ENCODE measurements around the gene LAD1.

The LAD1 gene

GRCh38 chr1:201418461-201418860 lies 19.3 kb upstream of the LAD1 start:
- DNase-seq, result no peak

DNA sequence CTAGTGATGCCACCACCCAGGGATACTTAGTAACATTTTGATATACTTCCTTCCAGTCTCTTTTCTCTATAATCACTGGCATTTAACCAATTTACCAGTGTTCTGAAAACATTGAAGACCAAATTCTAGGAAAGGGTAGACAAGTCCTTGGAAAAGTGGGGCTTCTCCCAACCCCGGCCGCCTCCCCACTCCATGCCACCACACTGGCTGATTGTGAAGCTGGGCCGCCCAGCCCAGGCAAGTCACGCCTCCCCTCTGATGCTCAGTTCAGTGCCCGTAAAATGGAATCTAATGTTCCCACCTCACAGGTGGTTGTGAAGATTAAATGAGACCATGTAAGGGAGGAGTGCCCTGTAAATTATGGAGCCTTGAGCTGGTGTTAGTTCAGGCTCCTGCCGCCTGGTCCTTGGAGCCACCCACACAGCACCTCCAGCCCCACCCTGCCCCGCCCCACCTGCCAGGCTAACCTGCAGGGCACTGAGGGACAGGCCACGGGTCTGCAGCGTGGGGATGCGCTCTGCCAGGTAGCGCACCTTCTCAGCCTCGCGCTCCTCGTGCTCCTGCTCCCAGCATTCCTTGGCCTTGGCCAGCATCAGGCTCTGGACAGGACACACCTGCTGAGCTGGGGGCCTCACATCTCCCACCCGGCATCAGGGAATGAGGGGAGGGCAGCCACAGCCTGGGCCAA lies 15.1 kb upstream of the LAD1 start:
- no peak for DNase-seq

GRCh38 chr1:201411292-201411691 lies 12.2 kb upstream of the LAD1 start:
- no peak for DNase-seq

DNA sequence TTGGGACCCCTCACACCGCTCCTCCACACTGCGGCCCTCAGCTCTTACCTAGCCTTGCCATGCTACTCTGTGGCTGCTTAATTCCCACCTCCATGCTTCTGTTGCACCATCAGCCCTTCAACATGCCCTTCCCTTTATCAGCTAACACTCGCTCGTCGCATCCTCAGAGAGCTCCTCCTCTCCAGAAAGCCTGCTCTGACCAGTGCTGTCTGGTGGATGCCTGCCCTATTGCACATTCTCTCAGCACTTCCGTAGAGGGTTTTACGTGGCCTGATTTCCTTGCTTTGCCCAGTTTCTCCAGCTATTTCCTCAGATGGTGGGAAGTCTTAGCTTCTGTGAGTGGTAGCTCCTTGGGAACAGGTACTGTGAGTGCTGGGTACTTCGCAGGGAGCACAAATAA lies 10.3 kb upstream of the LAD1 start:
- DNase-seq, result no peak

- no peak for DNase-seq
These were observed 9.7 kb upstream of the LAD1 start for GRCh38 chr1:201408834-201409200.

DNA sequence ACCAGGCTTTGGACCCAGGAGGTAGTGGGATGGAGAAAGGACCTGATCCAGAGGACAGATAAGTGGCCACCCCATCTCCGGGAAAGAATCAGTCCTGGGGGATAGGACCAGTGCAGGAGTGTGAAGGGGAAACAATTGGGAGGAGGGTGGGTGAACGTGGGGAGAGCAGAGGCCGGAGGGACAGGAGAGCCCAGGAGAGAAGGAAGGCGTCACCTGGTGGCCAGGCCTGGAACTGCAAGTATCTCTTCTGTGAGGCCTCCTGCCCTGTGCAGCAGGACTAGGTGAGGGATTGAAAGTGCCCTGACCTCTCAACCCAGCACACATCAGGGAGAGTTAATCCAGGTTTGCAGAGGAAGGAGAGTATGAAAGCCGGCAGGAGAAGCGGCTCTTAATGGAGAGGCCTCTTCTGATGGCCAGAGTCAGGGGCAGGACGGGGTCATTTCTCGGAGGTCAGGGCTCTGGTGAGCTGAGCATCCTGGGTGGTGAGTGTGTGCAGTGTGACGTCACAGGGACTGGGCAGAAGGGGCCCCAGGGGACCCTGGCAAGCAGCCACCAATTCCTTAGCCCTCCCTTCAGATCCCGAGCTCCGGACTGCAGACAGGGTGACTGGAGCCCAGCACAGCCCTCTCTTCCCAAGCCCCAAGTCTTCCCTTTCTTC lies 9.2 kb upstream of the LAD1 start:
- no peak for DNase-seq

GRCh38 chr1:201406831-201407406 lies 7.8 kb upstream of the LAD1 start:
- no peak for DNase-seq

DNA sequence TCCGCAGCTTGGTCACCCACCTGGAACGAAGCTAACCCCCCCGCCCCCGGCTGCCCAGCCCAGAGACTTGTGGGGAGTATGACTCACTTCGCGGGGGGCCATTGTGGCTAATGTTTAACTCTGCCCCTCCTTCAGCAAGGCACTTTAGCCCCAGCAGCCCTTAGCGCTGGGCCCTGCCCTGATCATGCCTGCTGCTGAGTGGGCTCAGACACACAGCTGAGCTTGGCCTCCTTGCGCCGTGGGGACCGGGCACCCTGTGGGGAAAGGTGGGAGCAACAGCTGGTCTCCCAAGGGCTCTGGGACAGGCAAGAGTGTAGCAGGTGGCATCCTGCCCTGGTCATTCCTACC lies 6.3 kb upstream of the LAD1 start:
- no peak for DNase-seq

- no peak for DNase-seq
These were observed 5.8 kb upstream of the LAD1 start for GRCh38 chr1:201404722-201405483.

DNA sequence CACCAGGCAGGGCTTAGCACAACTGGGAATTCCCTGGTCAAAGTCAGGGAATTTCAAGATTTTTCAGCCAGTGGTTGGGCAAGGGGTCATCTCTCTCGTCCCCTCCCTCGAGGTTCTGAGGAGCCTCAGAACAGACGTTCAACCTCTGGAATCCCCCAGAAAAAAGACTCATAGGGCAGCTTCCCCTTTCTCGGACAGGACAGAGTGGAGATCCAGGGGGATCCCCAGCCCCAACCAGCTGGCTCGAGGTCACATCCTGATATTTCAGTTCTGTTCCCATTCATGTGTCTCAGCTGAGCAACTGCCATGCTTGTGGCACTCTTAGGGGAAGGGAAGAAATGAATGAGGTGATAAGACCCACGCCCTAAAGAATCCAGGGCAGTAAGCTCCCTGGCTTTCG lies 4.9 kb upstream of the LAD1 start:
- DNase-seq, result no peak

DNA sequence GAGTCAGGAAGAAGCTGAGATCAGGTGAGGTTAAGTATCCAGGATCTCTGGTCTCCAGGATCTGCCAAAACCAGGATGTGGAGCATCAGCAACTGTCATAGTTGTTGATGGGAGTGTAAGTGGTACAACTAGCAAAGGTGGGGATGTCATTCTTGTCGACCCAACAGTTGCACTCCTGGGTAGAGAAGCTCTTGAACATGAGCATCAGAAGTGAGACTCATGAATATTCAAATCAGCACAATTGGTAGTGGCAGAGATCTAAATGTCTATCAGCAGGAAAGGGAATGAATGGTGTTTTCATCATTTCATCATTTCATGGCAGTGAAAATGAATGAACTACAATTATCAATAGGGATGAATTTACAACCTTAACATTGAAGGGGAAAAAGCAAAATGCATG lies 4.2 kb upstream of the LAD1 start:
- no peak for DNase-seq

DNA sequence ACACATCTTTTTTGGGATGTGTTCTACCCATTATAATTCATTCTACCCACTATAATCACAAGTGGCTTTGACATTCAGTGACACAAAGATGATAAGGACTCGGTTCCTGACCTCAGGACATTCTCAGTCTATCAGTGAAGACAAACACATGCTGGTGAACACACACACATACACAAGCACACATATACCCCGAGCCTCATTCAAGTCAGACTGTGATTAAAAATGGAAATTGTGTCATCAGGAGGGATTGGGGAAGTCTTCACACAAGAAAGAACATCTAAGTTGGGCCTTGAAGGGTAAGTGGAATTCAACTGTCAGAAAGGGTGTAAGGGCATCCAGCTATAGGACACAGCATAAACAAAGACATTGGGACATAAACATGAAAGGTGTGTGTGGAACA lies 2.6 kb upstream of the LAD1 start:
- DNase-seq, result no peak

DNA sequence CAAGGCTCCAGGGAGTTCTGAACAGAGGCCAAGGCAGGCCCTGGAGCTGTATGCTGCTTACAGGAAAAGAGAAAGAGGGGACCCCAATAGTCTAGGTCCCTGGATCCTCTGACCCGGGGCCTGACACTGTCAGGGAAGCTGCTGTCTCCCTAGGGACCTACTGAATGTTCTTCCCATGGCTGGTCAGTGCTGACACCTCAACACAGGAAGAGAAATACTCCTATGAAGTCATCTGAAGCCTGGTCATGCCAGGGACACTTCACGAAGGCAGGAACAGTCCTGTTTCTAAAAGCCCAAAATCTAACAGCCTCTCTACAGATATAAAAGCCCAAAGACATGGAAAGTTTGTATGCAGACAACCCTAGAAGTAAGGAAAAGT lies 1.7 kb upstream of the LAD1 start:
- DNase-seq, result no peak

DNA sequence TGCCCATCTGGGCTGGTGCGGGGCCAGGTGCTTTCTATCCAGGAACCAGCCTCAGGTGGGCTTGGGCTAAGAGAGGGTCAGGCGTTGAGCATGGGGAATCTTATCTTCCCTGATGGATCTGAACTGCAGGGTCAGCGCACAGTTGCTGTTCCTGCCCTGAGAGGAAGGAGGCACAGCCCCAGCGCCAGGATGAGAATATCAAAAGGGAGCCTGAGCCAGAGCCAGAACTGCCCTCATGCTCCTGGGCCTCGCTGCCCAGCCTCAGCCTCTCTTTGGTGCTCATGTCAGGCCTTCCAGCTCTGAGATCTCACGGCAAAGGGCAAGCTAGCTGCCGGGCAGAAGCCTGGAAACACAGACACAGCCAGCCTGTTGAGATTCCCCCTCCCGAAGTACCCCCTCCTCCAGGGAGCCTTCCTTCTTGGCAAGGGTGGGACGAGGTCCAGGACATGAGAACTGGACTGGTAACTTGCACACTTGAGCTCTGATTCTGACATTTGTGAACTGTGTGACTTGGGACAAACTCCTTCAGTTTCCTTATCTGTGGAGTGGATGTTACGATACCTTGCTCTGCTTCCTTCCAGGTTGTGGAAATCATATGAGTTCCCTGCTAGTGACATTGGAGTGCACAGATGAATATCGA lies 1.2 kb upstream of the LAD1 start:
- no peak for DNase-seq

- DNase-seq, result no peak
These were observed 415 bp upstream of the LAD1 start for GRCh38 chr1:201399352-201400126.

GRCh38 chr1:201397675-201398074 lies 1.4 kb downstream of the LAD1 start:
- no peak for DNase-seq

GRCh38 chr1:201396861-201397464 lies 2.2 kb downstream of the LAD1 start:
- DNase-seq, result no peak

- DNase-seq, result no peak
These were observed 3.2 kb downstream of the LAD1 start for GRCh38 chr1:201395936-201396335.

GRCh38 chr1:201394591-201394990 lies 4.5 kb downstream of the LAD1 start:
- no peak for DNase-seq

DNA sequence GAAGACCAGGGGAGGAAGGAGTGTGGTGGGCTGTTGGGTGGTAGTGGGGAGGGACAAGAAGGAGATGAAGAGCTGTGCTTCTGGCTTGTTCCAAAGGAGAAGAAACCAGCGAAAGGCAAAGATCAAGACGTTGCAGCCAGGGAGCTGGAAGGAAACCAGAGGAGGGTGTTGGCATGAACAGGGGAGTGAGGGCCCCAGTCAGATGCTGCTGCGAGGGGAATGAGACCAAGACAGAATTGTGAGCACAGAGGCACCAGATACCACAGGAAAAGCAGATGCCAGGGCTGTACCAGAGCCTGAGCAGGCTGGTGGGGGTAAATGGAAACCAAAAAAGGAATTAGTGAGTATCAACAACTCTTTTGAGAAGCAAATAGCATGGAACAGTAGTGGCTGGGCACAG lies 6.0 kb downstream of the LAD1 start:
- DNase-seq, result no peak

- DNase-seq, result no peak
These were observed 7.2 kb downstream of the LAD1 start for GRCh38 chr1:201391651-201392511.

All from activated gamma-delta T cell (primary cell).